Immature natural killer cell (primary cell): Measurements from ENCODE around the gene INHA. TPM values are rescaled to one million over a fixed set of nuclear protein-coding genes. Genes with fewer than 3 reads are reported as not detected.

Source experiments
- DNase-seq, 3 donors: peaks; one replicate each; pipeline ENCODE4 v3.0.0; 2022; ENCODE audit warnings: mixed read lengths in 1 of 3
- H3K27ac Mint-ChIP-seq, 6 donors: one replicate each; pipeline ENCODE4 v1.8.0; 2020; ENCODE audit warnings: mixed read lengths in 6 of 6, mild to moderate bottlenecking in 5 of 6, inconsistent platforms in 4 of 6, moderate library complexity in 3 of 6
- H3K27me3 Mint-ChIP-seq, 3 donors: one replicate each; pipeline ENCODE4 v1.8.0; 2020 to 2021; ENCODE audit warnings: low read depth in 3 of 3, mild to moderate bottlenecking in 3 of 3, mixed read lengths in 3 of 3, moderate library complexity in 3 of 3, inconsistent platforms in 1 of 3
- H3K36me3 Mint-ChIP-seq, 3 donors: one replicate each; pipeline ENCODE4 v1.8.0; 2020; ENCODE audit warnings: mixed read lengths in 3 of 3, inconsistent platforms in 2 of 3, mild to moderate bottlenecking in 2 of 3
- H3K4me1 Mint-ChIP-seq, 2 donors: one replicate each; pipeline ENCODE4 v1.8.0; 2020; ENCODE audit warnings: inconsistent platforms in 2 of 2, mild to moderate bottlenecking in 2 of 2, mixed read lengths in 2 of 2, moderate library complexity in 1 of 2
- H3K4me3 Mint-ChIP-seq, 5 donors: one replicate each; pipeline ENCODE4 v1.8.0; 2020; ENCODE audit warnings: mild to moderate bottlenecking in 5 of 5, mixed read lengths in 5 of 5, inconsistent platforms in 3 of 5, moderate library complexity in 3 of 5
- H3K9me3 Mint-ChIP-seq, 6 donors: one replicate each; pipeline ENCODE4 v1.8.0; 2020; ENCODE audit warnings: mild to moderate bottlenecking in 6 of 6, mixed read lengths in 6 of 6, inconsistent platforms in 4 of 6, moderate library complexity in 3 of 6
- polyA plus RNA-seq, 3 donors: library from polyadenylated mRNA; unstranded; fragments of 300-500 nt; fragmentation: Illumina TruSeq; gene quantifications; one replicate each; pipeline ENCODE4 v1.2.3, GENCODE V29; 2021

Gene INHA
- polyA plus RNA-seq, 3 donors from 2014 or later, result not detected

GRCh38 chr2:219608399-219608964 lies 36.4 kb downstream of the INHA start:
- H3K4me3 Mint-ChIP-seq, result no peak overlapping the region
- H3K9me3 Mint-ChIP-seq, result no peaks in the 10 kb centered on the region
- no peak overlapping the region for H3K27ac Mint-ChIP-seq
- no peak for DNase-seq
- H3K27me3 Mint-ChIP-seq, result peaks cover 0 to 5% (median 0%) of the 10 kb centered on the region in 3 donors
- peaks cover 28 to 48% (median 41%) of the 10 kb centered on the region in 3 donors for H3K36me3 Mint-ChIP-seq
- H3K4me1 Mint-ChIP-seq, result peaks cover 11 to 12% of the 10 kb centered on the region in 2 donors

DNA sequence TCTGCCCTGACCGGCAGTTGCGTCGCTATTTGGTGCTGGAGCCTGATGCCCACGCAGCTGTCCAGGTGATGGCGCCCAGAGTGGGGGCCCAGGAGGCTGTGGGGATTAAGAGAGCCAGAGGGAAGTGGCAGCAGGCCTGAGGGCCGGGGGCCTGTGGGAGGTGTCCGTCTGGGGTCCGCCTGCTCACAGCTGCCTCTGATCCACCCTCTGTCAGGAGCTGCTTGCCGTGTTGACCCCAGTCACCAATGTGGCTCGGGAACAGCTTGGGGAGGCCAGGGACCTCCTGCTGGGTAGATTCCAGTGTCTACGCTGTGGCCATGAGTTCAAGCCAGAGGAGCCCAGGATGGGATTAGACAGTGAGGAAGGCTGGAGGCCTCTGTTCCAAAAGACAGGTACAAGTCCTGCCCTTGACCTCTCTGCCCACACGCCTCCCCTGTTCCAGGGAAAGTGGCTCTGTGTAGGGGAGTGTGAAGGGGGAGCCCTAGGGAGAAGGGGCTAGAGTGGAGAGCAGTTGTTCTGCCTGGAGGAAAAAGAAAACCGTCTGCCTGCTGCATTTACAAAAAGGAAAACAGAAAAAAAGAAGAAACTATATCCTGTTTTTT lies 37.1 kb downstream of the INHA start:
- Mint-ChIP-seq H3K4me3 (no peak overlapping the region), H3K36me3 (peaks cover 21 to 41% (median 36%) of the 10 kb centered on the region in 3 donors), H3K27me3 (peaks cover 0 to 3% (median 0%) of the 10 kb centered on the region in 3 donors), H3K27ac (peak overlapping the region in 1 of 6 donors; percentile 7), H3K4me1 (peaks cover 11 to 12% of the 10 kb centered on the region in 2 donors), H3K9me3 (no peaks in the 10 kb centered on the region)
- DNase-seq, result no peak

DNA sequence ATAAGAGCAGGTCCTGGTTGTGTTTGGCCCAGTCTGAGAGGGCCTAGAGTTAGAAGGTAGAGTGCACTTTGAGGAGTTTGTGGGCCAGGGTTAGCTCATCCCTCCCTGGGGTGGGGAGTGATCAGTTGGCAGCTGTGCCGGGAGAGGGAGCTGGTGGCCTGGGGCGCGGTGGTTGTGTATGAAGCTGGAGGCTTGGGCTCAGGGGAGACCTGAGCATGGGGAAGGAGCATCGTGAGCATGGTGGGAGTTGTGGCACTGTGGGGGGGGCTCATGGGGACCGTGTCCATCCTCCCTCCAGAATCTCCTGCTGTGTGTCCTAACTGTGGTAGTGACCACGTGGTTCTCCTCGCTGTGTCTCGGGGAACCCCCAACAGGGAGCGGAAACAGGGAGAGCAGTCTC lies 39.2 kb downstream of the INHA start:
- Mint-ChIP-seq H3K9me3 (no peaks in the 10 kb centered on the region), H3K27me3 (peaks cover 0 to 5% (median 3%) of the 10 kb centered on the region in 3 donors), H3K4me3 (no peak overlapping the region), H3K4me1 (peaks cover 11 to 15% of the 10 kb centered on the region in 2 donors), H3K27ac (peak overlapping the region in 3 of 6 donors; percentile 13 to 38 (median 24)), H3K36me3 (peaks cover 21 to 47% (median 41%) of the 10 kb centered on the region in 3 donors)
- no peak for DNase-seq

GRCh38 chr2:219611866-219612576 lies 39.9 kb downstream of the INHA start:
- DNase-seq, result no peak
- Mint-ChIP-seq H3K4me1 (peaks cover 11 to 15% of the 10 kb centered on the region in 2 donors), H3K27ac (peak overlapping the region in 3 of 6 donors; percentile 62 to 86 (median 76)), H3K36me3 (peaks cover 21 to 50% (median 39%) of the 10 kb centered on the region in 3 donors), H3K27me3 (peaks cover 0 to 5% (median under 1%) of the 10 kb centered on the region in 3 donors), H3K4me3 (peak overlapping the region in 4 of 5 donors; percentile 1 to 57 (median 10)), H3K9me3 (no peaks in the 10 kb centered on the region)

- no peaks in the 10 kb centered on the region for H3K9me3 Mint-ChIP-seq
Observed at GRCh38 chr2:219612577-219613286, 40.6 kb downstream of the INHA start.

DNA sequence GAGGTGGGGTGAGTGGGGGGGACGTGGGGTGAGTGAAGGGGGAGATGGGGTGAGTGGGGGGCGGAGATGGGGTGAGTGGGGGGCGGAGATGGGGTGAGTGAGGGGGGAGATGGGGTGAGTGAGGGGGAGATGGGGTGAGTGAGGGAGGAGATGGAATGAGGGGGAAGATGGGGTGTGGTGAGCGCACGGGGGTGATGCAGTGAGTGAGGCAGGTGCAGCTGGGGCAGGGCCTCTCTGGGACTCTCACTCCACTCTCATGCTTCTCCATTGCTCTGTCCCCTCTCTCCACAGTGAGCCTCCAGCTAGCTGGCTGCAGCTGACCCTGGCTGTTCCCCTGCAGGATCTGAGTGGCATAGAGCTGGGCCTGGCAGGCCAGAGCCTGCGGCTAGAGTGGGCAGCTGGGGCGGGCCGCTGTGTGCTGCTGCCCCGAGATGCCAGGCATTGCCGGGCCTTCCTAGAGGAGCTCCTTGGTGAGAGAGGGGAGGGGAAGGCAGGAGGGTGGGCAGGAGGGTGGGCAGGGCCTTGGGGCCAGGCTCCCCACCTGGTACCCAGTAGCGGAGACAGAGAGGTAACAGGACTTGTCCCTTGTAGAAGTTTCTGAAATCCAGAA lies 41.5 kb downstream of the INHA start:
- H3K4me3 Mint-ChIP-seq, result no peak overlapping the region
- H3K4me1 Mint-ChIP-seq, result peaks cover 11 to 15% of the 10 kb centered on the region in 2 donors
- no peaks in the 10 kb centered on the region for H3K9me3 Mint-ChIP-seq
- H3K36me3 Mint-ChIP-seq, result peaks cover 21 to 50% (median 35%) of the 10 kb centered on the region in 3 donors
- peaks cover 0 to 5% (median 0%) of the 10 kb centered on the region in 3 donors for H3K27me3 Mint-ChIP-seq
- H3K27ac Mint-ChIP-seq, result no peak overlapping the region
- DNase-seq, result no peak

More at GRCh38 chr2:219612577-219613286, 40.6 kb downstream of the INHA start:
- Mint-ChIP-seq H3K4me3 (peak overlapping the region in 4 of 5 donors; percentile 1 to 57 (median 22)), H3K27me3 (peaks cover 0 to 5% (median 0%) of the 10 kb centered on the region in 3 donors), H3K4me1 (peaks cover 11 to 15% of the 10 kb centered on the region in 2 donors), H3K36me3 (peaks cover 21 to 50% (median 35%) of the 10 kb centered on the region in 3 donors), H3K27ac (peak overlapping the region in 4 of 6 donors; percentile 54 to 86 (median 69))
- DNase-seq, result peak; percentile 44 to 55 (median 45)

DNA sequence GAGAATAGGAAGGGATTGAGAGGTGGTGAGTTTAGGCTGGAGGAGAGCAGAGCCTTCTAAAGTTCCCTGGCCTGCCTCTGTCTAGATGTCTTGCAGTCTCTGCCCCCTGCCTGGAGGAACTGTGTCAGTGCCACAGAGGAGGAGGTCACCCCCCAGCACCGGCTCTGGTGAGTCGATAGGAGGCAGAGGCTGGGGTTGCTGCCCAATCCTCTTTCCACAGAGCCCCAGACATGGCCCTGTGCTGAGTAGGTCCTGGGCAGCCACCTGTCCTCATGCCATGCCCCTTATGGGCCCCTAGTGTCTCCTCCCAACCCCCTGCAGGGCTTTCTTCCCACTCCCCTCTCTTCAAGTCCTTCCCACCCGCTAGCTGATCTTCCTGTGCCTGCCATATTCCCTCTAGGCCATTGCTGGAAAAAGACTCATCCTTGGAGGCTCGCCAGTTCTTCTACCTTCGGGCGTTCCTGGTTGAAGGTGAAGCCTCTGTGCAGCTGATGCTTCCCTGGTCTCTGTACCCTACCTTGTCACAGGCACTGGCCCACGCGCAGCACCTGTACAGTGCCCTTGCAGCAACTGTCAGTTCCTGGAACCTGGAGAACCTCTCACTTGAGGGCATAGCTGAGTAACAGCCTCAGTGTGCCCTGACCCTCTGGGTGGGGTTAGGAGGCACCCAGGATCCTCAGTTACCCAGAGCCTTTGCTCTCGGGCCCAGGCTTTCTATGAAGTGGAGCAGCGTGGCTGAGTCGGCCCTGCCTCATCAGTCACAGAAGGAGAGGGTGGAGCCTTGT lies 42.2 kb downstream of the INHA start:
- no peak for DNase-seq
- H3K4me3 Mint-ChIP-seq, result no peak overlapping the region
- H3K27ac Mint-ChIP-seq, result peak overlapping the region in 1 of 6 donors; percentile 71
- H3K36me3 Mint-ChIP-seq, result peaks cover 21 to 46% (median 34%) of the 10 kb centered on the region in 3 donors
- H3K9me3 Mint-ChIP-seq, result no peaks in the 10 kb centered on the region
- H3K27me3 Mint-ChIP-seq, result peaks cover 0 to 5% (median 0%) of the 10 kb centered on the region in 3 donors
- peaks cover 11 to 15% of the 10 kb centered on the region in 2 donors for H3K4me1 Mint-ChIP-seq

DNA sequence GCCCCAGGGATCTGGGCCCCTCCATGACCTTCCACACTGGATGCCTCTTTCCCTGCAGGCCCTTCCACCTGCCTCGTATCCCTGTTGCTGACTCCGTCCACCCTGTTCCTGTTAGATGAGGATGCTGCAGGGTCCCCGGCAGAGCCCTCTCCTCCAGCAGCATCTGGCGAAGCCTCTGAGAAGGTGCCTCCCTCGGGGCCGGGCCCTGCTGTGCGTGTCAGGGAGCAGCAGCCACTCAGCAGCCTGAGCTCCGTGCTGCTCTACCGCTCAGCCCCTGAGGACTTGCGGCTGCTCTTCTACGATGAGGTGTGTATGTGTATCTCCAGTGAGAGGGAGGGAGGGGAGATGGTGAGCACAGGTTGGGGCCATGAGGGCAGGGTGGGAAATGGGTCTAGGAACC lies 42.9 kb downstream of the INHA start:
- no peak for DNase-seq
- Mint-ChIP-seq H3K27me3 (peaks cover 0 to 5% (median 0%) of the 10 kb centered on the region in 3 donors), H3K4me3 (no peak overlapping the region), H3K4me1 (peaks cover 11 to 15% of the 10 kb centered on the region in 2 donors), H3K36me3 (peaks cover 18 to 39% (median 28%) of the 10 kb centered on the region in 3 donors), H3K27ac (peak overlapping the region in 1 of 6 donors; percentile 66), H3K9me3 (no peaks in the 10 kb centered on the region)

DNA sequence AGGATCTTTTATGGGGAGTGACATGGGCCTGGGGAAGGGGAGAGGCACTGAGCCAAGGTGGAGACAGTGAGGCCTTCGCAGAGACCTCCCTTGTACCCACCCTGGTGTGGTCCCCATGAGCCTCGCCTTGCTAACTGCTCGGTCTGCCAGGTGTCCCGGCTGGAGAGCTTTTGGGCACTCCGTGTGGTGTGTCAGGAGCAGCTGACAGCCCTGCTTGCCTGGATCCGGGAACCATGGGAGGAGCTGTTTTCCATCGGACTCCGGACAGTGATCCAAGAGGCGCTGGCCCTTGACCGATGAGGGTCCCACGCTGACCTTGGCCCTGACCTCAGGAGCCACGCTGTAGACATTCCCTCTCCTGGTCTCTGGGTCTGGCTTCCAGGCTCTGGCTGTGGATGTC lies 43.8 kb downstream of the INHA start:
- peaks cover 11 to 15% of the 10 kb centered on the region in 2 donors for H3K4me1 Mint-ChIP-seq
- H3K36me3 Mint-ChIP-seq, result peaks cover 14 to 34% (median 22%) of the 10 kb centered on the region in 3 donors
- no peaks in the 10 kb centered on the region for H3K9me3 Mint-ChIP-seq
- no peak overlapping the region for H3K27ac Mint-ChIP-seq
- no peak overlapping the region for H3K4me3 Mint-ChIP-seq
- peaks cover 0 to 5% (median 2%) of the 10 kb centered on the region in 3 donors for H3K27me3 Mint-ChIP-seq
- no peak for DNase-seq

DNA sequence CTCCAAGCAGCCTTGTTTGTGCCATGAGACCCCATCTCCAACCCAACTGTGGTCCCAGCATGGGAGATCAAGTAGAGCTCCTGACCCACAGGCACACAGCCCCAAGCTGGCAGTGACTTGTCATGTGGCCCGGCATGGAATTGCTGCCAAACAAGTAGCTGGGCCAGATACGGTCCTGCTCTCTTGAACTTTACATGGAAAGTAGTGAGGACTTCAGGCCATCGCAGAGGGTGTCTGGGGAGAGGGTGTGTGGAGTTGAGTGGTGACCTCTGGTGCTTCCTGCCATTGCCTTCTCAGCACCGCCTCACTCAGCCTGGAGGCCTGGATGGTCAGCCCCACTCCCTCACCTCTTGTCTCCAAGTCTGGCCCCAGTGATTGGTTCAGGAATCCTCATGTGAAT lies 44.4 kb downstream of the INHA start:
- peak overlapping the region in 2 of 6 donors; percentile 53 to 73 for H3K27ac Mint-ChIP-seq
- peaks cover 10 to 31% (median 18%) of the 10 kb centered on the region in 3 donors for H3K36me3 Mint-ChIP-seq
- no peaks in the 10 kb centered on the region for H3K9me3 Mint-ChIP-seq
- H3K4me3 Mint-ChIP-seq, result no peak overlapping the region
- peaks cover 11% of the 10 kb centered on the region in 2 donors for H3K4me1 Mint-ChIP-seq
- peaks cover 0 to 5% (median 2%) of the 10 kb centered on the region in 3 donors for H3K27me3 Mint-ChIP-seq
- no peak for DNase-seq

- peaks cover 2 to 5% (median 3%) of the 10 kb centered on the region in 3 donors for H3K27me3 Mint-ChIP-seq
- H3K9me3 Mint-ChIP-seq, result no peaks in the 10 kb centered on the region
- no peak for DNase-seq
- peaks cover 0 to 3% of the 10 kb centered on the region in 2 donors for H3K4me1 Mint-ChIP-seq
- H3K36me3 Mint-ChIP-seq, result peaks cover 5 to 24% (median 12%) of the 10 kb centered on the region in 3 donors
- no peak overlapping the region for H3K27ac Mint-ChIP-seq
- H3K4me3 Mint-ChIP-seq, result no peak overlapping the region
Observed at GRCh38 chr2:219618733-219619122, 46.6 kb downstream of the INHA start.

GRCh38 chr2:219619235-219619634 lies 47.1 kb downstream of the INHA start:
- Mint-ChIP-seq H3K4me1 (peaks cover 0 to 3% of the 10 kb centered on the region in 2 donors), H3K36me3 (peaks cover 5 to 23% (median 10%) of the 10 kb centered on the region in 3 donors), H3K27ac (no peak overlapping the region), H3K9me3 (no peaks in the 10 kb centered on the region), H3K27me3 (peaks cover 2 to 10% (median 3%) of the 10 kb centered on the region in 3 donors), H3K4me3 (no peak overlapping the region)
- DNase-seq, result no peak
